K562 (cell line): ENCODE measurements around the gene ZNF346. TPM values are rescaled to one million over a fixed set of nuclear protein-coding genes. Genes with fewer than 3 reads are reported as not detected.
A peak's percentile ranks its signal among the peaks of the same experiment; 100 is the strongest.

Experiments
- ATF3 ChIP-seq, 2 experiments: fragments of 450-650 bp in 1 of 2; sonication (generic) in 1 of 2; formaldehyde crosslinking in 1 of 2; IDR thresholded peaks in 1 of 2; conservative IDR thresholded peaks in 1 of 2; 2 replicates each; pipeline versions ENCODE4 v1.6.1 to v1.8.1; 2016 to 2023; ENCODE audit warnings: mild to moderate bottlenecking in 2 of 2, moderate library complexity in 2 of 2, inconsistent platforms in 1 of 2, missing genetic modification reagents in 1 of 2
- BCOR ChIP-seq: fragments of 450-650 bp; IDR thresholded peaks from 2 replicates; pipeline ENCODE4 v1.6.1; 2016
- C11orf30 ChIP-seq: fragments of 450-650 bp; IDR thresholded peaks from 2 replicates; pipeline ENCODE4 v1.6.1; 2016; ENCODE audit warnings: low read depth, mild to moderate bottlenecking
- CBFA2T3 ChIP-seq: fragments of 450-650 bp; IDR thresholded peaks from 2 replicates; pipeline ENCODE4 v1.6.1; 2017
- CCAR2 ChIP-seq: fragments of 200-400 bp; formaldehyde crosslinking; IDR thresholded peaks from 2 replicates; pipeline ENCODE4 v1.6.1; 2017; ENCODE audit warnings: mild to moderate bottlenecking, low read depth, low read length
- E2F8 ChIP-seq: fragments of 450-650 bp; IDR thresholded peaks from 2 replicates; pipeline ENCODE4 v1.7.1; 2018; ENCODE audit warnings: mild to moderate bottlenecking, low read depth; ENCODE audit not compliant: partially characterized antibody
- FOXP1 ChIP-seq: sonication (generic); formaldehyde crosslinking; IDR thresholded peaks from 2 replicates; pipeline ENCODE4 v1.8.0; 2022; ENCODE audit warnings: mild to moderate bottlenecking, missing genetic modification reagents
- HDAC2 ChIP-seq: fragments of 450-650 bp; IDR thresholded peaks from 2 replicates; pipeline ENCODE4 v1.6.1; 2016; ENCODE audit warnings: mild to moderate bottlenecking
- HIVEP1 ChIP-seq: fragments of 250-450 bp; sonication (Bioruptor Pico); IDR thresholded peaks from 2 replicates; pipeline ENCODE4 v1.4.0; 2020; ENCODE audit warnings: mild to moderate bottlenecking
- HOXB6 ChIP-seq: fragments of 250-450 bp; sonication (Bioruptor Pico); IDR thresholded peaks from 2 replicates; pipeline ENCODE4 v1.5.1; 2022; ENCODE audit warnings: mild to moderate bottlenecking, borderline replicate concordance
- MTA2 ChIP-seq: fragments of 450-650 bp; IDR thresholded peaks from 2 replicates; pipeline ENCODE4 v1.6.1; 2016; ENCODE audit warnings: low read depth
- POLR2A ChIP-seq: fragments of 450-650 bp; conservative IDR thresholded peaks from 2 replicates; pipeline ENCODE4 v1.6.1; 2016
- PREB ChIP-seq: sonication (generic); formaldehyde crosslinking; IDR thresholded peaks from 2 replicates; pipeline ENCODE4 v1.8.1; 2023; ENCODE audit warnings: mild to moderate bottlenecking, missing genetic modification reagents
- PYGO2 ChIP-seq: fragments of 450-650 bp; IDR thresholded peaks from 2 replicates; pipeline ENCODE4 v1.6.1; 2016; ENCODE audit warnings: mild to moderate bottlenecking, missing genetic modification characterization, moderate library complexity, missing compliant biosample characterization
- SETDB1 ChIP-seq: IDR thresholded peaks from one replicate; pipeline ENCODE4 v1.6.1; 2012; ENCODE audit warnings: low read length, control low read depth, inconsistent platforms
- TCF3 ChIP-seq: sonication (generic); formaldehyde crosslinking; IDR thresholded peaks from 2 replicates; pipeline ENCODE4 v1.4.0; 2020; ENCODE audit warnings: mild to moderate bottlenecking, missing genetic modification reagents
- ZNF143 ChIP-seq: sonication (generic); formaldehyde crosslinking; IDR thresholded peaks from 2 replicates; pipeline ENCODE4 v1.9.0; 2022; ENCODE audit warnings: mild to moderate bottlenecking, missing genetic modification reagents
- ZNF197 ChIP-seq: fragments of 200-800 bp; sonication (Bioruptor generic); IDR thresholded peaks from 2 replicates; pipeline ENCODE4 v1.6.1; 2016; ENCODE audit warnings: low read depth, missing genetic modification characterization, missing compliant biosample characterization
- ZNF212 ChIP-seq: fragments of 450-650 bp; formaldehyde crosslinking; IDR thresholded peaks from 2 replicates; pipeline ENCODE4 v1.4.0; 2020; ENCODE audit warnings: mild to moderate bottlenecking
- ZNF24 ChIP-seq: fragments of 450-650 bp; IDR thresholded peaks from 2 replicates; pipeline ENCODE4 v1.6.1; 2016
- ZNF41 ChIP-seq: fragments of 250-450 bp; sonication (Bioruptor Pico); conservative IDR thresholded peaks from 2 replicates; pipeline ENCODE4 v1.4.0; 2020; ENCODE audit warnings: mild to moderate bottlenecking
- ZNF717 ChIP-seq: fragments of 250-450 bp; sonication (Bioruptor Pico); IDR thresholded peaks from 2 replicates; pipeline ENCODE4 v1.5.0; 2021
- polyA plus RNA-seq, 8 experiments: library from polyadenylated mRNA; depleted of rRNA in 4 of 8; stranded (reverse) in 5 of 8; unstranded in 3 of 8; fragments of >200 nt; fragmentation: Nextera tagmentation in 2 of 8; fragmentation: Illumina TruSeq in 1 of 8; extraction: Ambion mirVana in 2 of 8; extraction: Trizol in 1 of 8; gene quantifications; 2 replicates each; pipeline versions ENCODE4 v1.2.1 to v1.2.3, GENCODE V29; 2011 to 2014; ENCODE audit warnings: inconsistent platforms in 1 of 8, missing spikeins in 1 of 8
- total RNA-seq, 7 experiments: library from RNA; depleted of rRNA in 6 of 7; stranded (reverse); fragments of >200 nt in 6 of 7; fragmentation: Illumina TruSeq in 2 of 7; extraction: Trizol in 2 of 7; gene quantifications; 2 replicates each; pipeline versions ENCODE4 v1.2.1 to v1.2.3, GENCODE V29; 2011 to 2021; ENCODE audit warnings: low replicate concordance in 1 of 7
- TF ChIP-seq, protein P1 (sequence below): sonication (generic); formaldehyde crosslinking; IDR thresholded peaks from 2 replicates; pipeline ENCODE4 v1.8.0; 2022; ENCODE audit warnings: missing genetic modification reagents, mild to moderate bottlenecking, moderate library complexity, borderline replicate concordance

Gene ZNF346
- total and polyA plus RNA-seq, 9 of the 15 experiments (the other 6 are each of a cell fraction or from before 2014, with no cell fraction given): 5.0 to 25.1 (median 20.1) TPM

DNA sequence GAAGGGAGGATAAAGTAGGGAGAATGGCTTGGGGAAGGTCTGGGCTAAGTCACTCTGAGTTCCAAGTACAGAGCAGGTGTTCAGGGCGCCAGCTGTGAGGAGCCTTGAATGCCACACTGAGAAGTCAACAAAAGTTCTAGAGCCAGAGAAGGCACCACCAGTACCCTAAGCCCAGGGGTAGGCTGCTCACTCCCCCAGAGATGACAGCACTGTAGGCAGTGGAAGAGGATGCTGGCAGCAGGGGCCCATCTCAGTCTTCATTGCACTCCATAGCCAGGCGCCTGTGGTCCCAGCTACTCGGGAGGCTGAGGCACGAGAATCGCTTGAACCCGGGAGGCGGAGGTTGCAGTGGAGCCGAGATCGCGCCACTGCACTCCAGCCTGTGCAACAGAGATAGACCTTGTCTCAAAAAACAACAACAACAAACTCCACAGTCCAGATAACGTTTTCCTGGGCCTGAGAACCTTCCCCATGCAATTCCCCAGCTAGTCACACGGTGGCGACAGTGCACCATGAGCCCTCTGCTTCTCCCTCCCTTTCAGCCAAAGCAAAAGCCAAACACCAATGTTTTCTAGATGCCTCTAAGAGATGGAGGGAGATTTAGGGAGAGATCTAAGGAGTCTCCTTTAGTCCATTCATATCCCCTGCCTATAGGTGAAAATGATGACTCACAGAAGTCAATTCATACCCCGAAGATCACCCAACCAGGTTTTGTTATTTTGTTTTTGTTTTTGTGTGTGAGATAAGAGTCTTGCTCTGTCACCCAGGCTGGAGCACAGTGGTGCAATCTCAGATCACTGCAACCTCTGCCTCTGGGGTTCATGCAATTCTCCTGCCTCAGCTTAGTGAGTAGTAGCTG lies 91.3 kb downstream of the ZNF346 start (continued):
- TF ChIP-seq BCOR (peak; percentile 87), HOXB6 (CRISPR knock-in tag) (no peak), ZNF212 (CRISPR knock-in tag) (no peak), ZNF41 (CRISPR knock-in tag) (no peak), SETDB1 (no peak), HDAC2 (peak; percentile 95), PYGO2 (tag) (no peak), TCF3 (CRISPR knock-in tag) (peak; percentile 90), HIVEP1 (CRISPR knock-in tag) (no peak), ZNF197 (CRISPR knock-in tag) (0 out of 2 replicates have a peak, but pooled peaks have one; percentile 52), PREB (CRISPR knock-in tag) (0 out of 2 replicates have a peak, but pooled peaks have one; percentile 29), ZNF24 (no peak), CCAR2 (no peak), ZNF143 (CRISPR knock-in tag) (no peak), MTA2 (peak; percentile 76), C11orf30 (peak; percentile 79), ZNF717 (CRISPR knock-in tag) (no peak), POLR2A (no peak), E2F8 (peak; percentile 49), FOXP1 (CRISPR knock-in tag) (peak; percentile 89), ATF3 (IDR thresholded peaks at IDR 0.05) (peak; percentile 83), ATF3 (CRISPR knock-in tag; conservative IDR thresholded peaks at IDR 0.05) (peak; percentile 65; the same call in 1 of the 2 replicates), CBFA2T3 (peak; percentile 92)
- TF ChIP-seq, protein P1, sequence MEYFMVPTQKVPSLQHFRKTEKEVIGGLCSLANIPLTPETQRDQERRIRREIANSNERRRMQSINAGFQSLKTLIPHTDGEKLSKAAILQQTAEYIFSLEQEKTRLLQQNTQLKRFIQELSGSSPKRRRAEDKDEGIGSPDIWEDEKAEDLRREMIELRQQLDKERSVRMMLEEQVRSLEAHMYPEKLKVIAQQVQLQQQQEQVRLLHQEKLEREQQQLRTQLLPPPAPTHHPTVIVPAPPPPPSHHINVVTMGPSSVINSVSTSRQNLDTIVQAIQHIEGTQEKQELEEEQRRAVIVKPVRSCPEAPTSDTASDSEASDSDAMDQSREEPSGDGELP (CRISPR knock-in tag): peak; percentile 42; the same call in 1 of the 2 replicates
